Astrocyte of the spinal cord (primary cell): ENCODE data around the gene CAMK2G.
A peak's percentile ranks its signal among the peaks of the same experiment; 100 is the strongest.

Experiments used
- DNase-seq: peaks from one replicate; pipeline ENCODE4 v3.0.0; 2011; ENCODE audit warnings: low read depth, low spot score
- H3K4me3 ChIP-seq: 2 replicates; pipeline ENCODE4 v1.5.1; 2011; ENCODE audit warnings: low read depth, mild to moderate bottlenecking, low read length, moderate library complexity
- CTCF ChIP-seq: IDR thresholded peaks from 2 replicates; pipeline ENCODE4 v1.5.1; 2012; ENCODE audit warnings: low read depth, mild to moderate bottlenecking, low read length, inconsistent platforms
- in situ Hi-C: cut with HindIII; loops from 2 replicates; pipeline ENCODE4 v1.10.0; 2017; ENCODE audit warnings: low sequenced_read_pairs

The CAMK2G gene

GRCh38 chr10:73881221-73881919 lies 7.0 kb upstream of the CAMK2G start:
- no peak for TF ChIP-seq CTCF
- no peak overlapping the region for H3K4me3 ChIP-seq
- no peak for DNase-seq
- in situ Hi-C loops, result no loop called here

GRCh38 chr10:73879296-73880173 lies 5.2 kb upstream of the CAMK2G start:
- H3K4me3 ChIP-seq, result no peak overlapping the region
- DNase-seq, result peak; percentile 78
- in situ Hi-C loops, result no loop called here
- peak; percentile 91 for TF ChIP-seq CTCF

- in situ Hi-C loops, result no loop called here
- no peak overlapping the region for H3K4me3 ChIP-seq
- DNase-seq, result no peak
- no peak for TF ChIP-seq CTCF
Measured at GRCh38 chr10:73878365-73878764, 4.0 kb upstream of the CAMK2G start.

- TF ChIP-seq CTCF, result no peak
- in situ Hi-C loops, result no loop called here
- DNase-seq, result no peak
- H3K4me3 ChIP-seq, result no peak overlapping the region
Measured at GRCh38 chr10:73877533-73878160, 3.3 kb upstream of the CAMK2G start.

GRCh38 chr10:73876971-73877370 lies 2.6 kb upstream of the CAMK2G start:
- DNase-seq, result no peak
- in situ Hi-C loops, result no loop called here
- no peak overlapping the region for H3K4me3 ChIP-seq
- no peak for TF ChIP-seq CTCF

- no peak for TF ChIP-seq CTCF
- no peak overlapping the region for H3K4me3 ChIP-seq
- no peak for DNase-seq
- in situ Hi-C loops, result no loop called here
Measured at GRCh38 chr10:73876566-73876965, 2.2 kb upstream of the CAMK2G start.
